Effector memory CD4-positive, alpha-beta T cell (primary cell): ENCODE results near the gene PTPRD.

Experiments
- DNase-seq, 3 donors: peaks; one replicate each; pipeline ENCODE4 v3.0.0-alpha.2; 2020
- H3K27ac ChIP-seq: 2 replicates; pipeline ENCODE4 v1.7.0; 2013; ENCODE audit warnings: mild to moderate bottlenecking, low read length, moderate library complexity; ENCODE audit not compliant: insufficient read depth, poor library complexity, severe bottlenecking
- H3K27me3 ChIP-seq: replicated peaks from 2 replicates; pipeline ENCODE4 v1.7.0; 2013; ENCODE audit warnings: mild to moderate bottlenecking, low read length; ENCODE audit not compliant: insufficient read depth, control insufficient read depth, poor library complexity, severe bottlenecking
- H3K36me3 ChIP-seq: 2 replicates; pipeline ENCODE4 v1.7.0; 2013; ENCODE audit warnings: mild to moderate bottlenecking, low read length, moderate library complexity; ENCODE audit not compliant: control insufficient read depth, insufficient read depth
- H3K4me1 ChIP-seq: 2 replicates; pipeline ENCODE4 v1.7.0; 2013; ENCODE audit warnings: low read length, mild to moderate bottlenecking; ENCODE audit not compliant: control insufficient read depth, insufficient read depth, poor library complexity, severe bottlenecking
- H3K4me3 ChIP-seq: 2 replicates; pipeline ENCODE4 v1.7.0; 2013; ENCODE audit warnings: low read length, low read depth, mild to moderate bottlenecking; ENCODE audit not compliant: insufficient read depth, poor library complexity, severe bottlenecking
- H3K9me3 ChIP-seq: 2 replicates; pipeline ENCODE4 v1.7.0; 2013; ENCODE audit warnings: mild to moderate bottlenecking, low read length, moderate library complexity; ENCODE audit not compliant: control insufficient read depth

Gene PTPRD

GRCh38 chr9:10095208-10095607, 517.6 kb downstream of the PTPRD start:
- no peaks in the 10 kb centered on the region for H3K36me3 ChIP-seq
- H3K27ac ChIP-seq: no peak overlapping the region
- no peaks in the 10 kb centered on the region for H3K9me3 ChIP-seq
- no peaks in the 10 kb centered on the region for H3K4me1 ChIP-seq
- H3K4me3 ChIP-seq: no peak overlapping the region
- no peak for DNase-seq
- no peaks in the 10 kb centered on the region for H3K27me3 ChIP-seq

GRCh38 chr9:10094563-10094962, 518.2 kb downstream of the PTPRD start:
- Histone ChIP-seq H3K27ac (no peak overlapping the region), H3K36me3 (no peaks in the 10 kb centered on the region), H3K4me3 (no peak overlapping the region), H3K4me1 (no peaks in the 10 kb centered on the region), H3K9me3 (no peaks in the 10 kb centered on the region), H3K27me3 (no peaks in the 10 kb centered on the region)
- DNase-seq: no peak

- no peak for DNase-seq
- no peaks in the 10 kb centered on the region for H3K36me3 ChIP-seq
- no peaks in the 10 kb centered on the region for H3K4me1 ChIP-seq
- H3K27ac ChIP-seq: no peak overlapping the region
- H3K27me3 ChIP-seq: no peaks in the 10 kb centered on the region
- H3K4me3 ChIP-seq: no peak overlapping the region
- H3K9me3 ChIP-seq: no peaks in the 10 kb centered on the region
Observed at GRCh38 chr9:10080012-10080411, 532.8 kb downstream of the PTPRD start.

- Histone ChIP-seq H3K9me3 (no peaks in the 10 kb centered on the region), H3K4me3 (no peak overlapping the region), H3K36me3 (no peaks in the 10 kb centered on the region), H3K27me3 (no peaks in the 10 kb centered on the region), H3K27ac (no peak overlapping the region), H3K4me1 (no peaks in the 10 kb centered on the region)
- DNase-seq: no peak
Observed at GRCh38 chr9:10079284-10079964, 533.4 kb downstream of the PTPRD start.

GRCh38 chr9:10071579-10071978, 541.2 kb downstream of the PTPRD start:
- H3K27ac ChIP-seq: no peak overlapping the region
- H3K36me3 ChIP-seq: no peaks in the 10 kb centered on the region
- no peaks in the 10 kb centered on the region for H3K27me3 ChIP-seq
- H3K4me3 ChIP-seq: no peak overlapping the region
- H3K4me1 ChIP-seq: no peaks in the 10 kb centered on the region
- no peak for DNase-seq
- no peaks in the 10 kb centered on the region for H3K9me3 ChIP-seq

GRCh38 chr9:10062629-10063395, 550.0 kb downstream of the PTPRD start:
- Histone ChIP-seq H3K27me3 (no peaks in the 10 kb centered on the region), H3K36me3 (no peaks in the 10 kb centered on the region), H3K27ac (no peak overlapping the region), H3K4me3 (no peak overlapping the region), H3K4me1 (no peaks in the 10 kb centered on the region), H3K9me3 (no peaks in the 10 kb centered on the region)
- DNase-seq: no peak

DNA sequence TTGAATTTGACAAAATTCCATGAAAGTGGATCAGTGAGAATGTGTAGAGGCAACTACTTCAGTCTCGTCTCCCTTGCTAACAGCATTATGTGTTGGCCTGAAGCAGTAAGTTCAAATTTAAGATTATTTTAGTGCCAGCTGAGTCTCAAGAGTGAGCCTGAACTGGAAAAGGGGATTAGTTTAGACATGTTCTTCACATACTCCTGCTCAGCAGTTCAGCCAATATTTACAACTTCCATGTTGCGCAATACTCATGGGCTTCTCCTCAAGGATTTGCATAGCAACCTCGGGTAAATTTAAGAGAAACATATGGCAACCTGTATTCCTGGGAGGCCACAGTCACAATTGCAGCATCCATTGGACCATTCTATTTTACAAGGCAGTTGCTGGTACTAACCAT, 553.8 kb downstream of the PTPRD start:
- H3K36me3 ChIP-seq: no peaks in the 10 kb centered on the region
- H3K27me3 ChIP-seq: no peaks in the 10 kb centered on the region
- no peak for DNase-seq
- no peak overlapping the region for H3K27ac ChIP-seq
- no peaks in the 10 kb centered on the region for H3K4me1 ChIP-seq
- H3K9me3 ChIP-seq: no peaks in the 10 kb centered on the region
- no peak overlapping the region for H3K4me3 ChIP-seq

DNA sequence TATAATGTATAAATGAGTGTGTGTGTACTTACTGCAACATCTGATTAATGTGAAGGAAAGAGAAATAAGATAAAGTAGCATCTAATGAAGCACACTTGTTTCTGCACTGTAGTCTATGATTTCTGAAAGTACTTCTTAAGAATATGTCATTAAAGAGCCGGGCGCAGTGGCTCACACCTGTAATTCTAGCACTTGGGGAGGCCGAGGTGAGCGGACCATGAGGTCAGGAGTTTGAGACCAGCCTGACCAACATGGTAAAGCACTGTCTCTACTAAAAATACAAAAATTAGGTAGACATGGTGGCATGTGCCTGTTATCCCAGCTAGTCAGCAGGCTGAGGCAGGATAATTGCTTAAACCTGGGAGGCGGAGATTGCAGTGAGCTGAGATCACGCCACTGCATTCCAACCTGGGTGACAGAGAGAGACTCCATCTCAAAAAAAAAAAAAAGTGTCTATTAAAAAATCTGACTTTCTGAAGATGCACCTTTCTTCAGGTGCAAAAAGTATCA, 556.9 kb downstream of the PTPRD start:
- Histone ChIP-seq H3K4me3 (no peak overlapping the region), H3K9me3 (no peaks in the 10 kb centered on the region), H3K27me3 (no peaks in the 10 kb centered on the region), H3K36me3 (no peaks in the 10 kb centered on the region), H3K27ac (no peak overlapping the region), H3K4me1 (no peaks in the 10 kb centered on the region)
- no peak for DNase-seq

DNA sequence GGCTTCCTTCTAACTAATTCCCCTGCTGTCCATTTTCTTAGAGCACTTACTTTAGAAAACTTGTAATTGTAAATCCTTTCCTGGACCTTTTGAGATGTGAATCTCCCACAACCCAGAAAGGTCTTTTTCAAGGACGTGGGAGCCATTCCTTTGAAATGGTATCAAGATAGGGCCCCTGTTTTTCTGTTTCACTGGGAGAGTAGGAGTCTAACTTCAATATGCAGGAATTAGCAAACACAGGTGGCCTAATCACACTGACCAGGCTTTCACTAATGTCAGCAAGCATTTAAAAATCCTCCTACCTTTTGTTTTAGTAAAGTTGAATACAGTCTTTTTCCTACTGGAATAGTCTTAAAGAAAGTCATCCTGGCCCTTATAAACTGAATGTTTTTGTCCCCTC, 558.3 kb downstream of the PTPRD start:
- H3K4me3 ChIP-seq: no peak overlapping the region
- H3K36me3 ChIP-seq: no peaks in the 10 kb centered on the region
- no peaks in the 10 kb centered on the region for H3K9me3 ChIP-seq
- no peaks in the 10 kb centered on the region for H3K4me1 ChIP-seq
- no peak for DNase-seq
- no peaks in the 10 kb centered on the region for H3K27me3 ChIP-seq
- no peak overlapping the region for H3K27ac ChIP-seq

GRCh38 chr9:10052916-10053315, 559.9 kb downstream of the PTPRD start:
- Histone ChIP-seq H3K27me3 (no peaks in the 10 kb centered on the region), H3K9me3 (no peaks in the 10 kb centered on the region), H3K4me1 (no peaks in the 10 kb centered on the region)

More at GRCh38 chr9:10052916-10053315, 559.9 kb downstream of the PTPRD start:
- Histone ChIP-seq H3K36me3 (no peaks in the 10 kb centered on the region), H3K27ac (no peak overlapping the region), H3K4me3 (no peak overlapping the region)
- no peak for DNase-seq
